HepG2 (cell line): ENCODE measurements around the gene TBKBP1. TPM values are rescaled to one million over a fixed set of nuclear protein-coding genes. Genes with fewer than 3 reads are reported as not detected.

ENCODE experiments used
- ATAC-seq: fragments of 200-7000 bp; cut with Tn5 transposase; 3 replicates; pipeline ENCODE4 v1.9.1; 2020; ENCODE audit warnings: mild to moderate bottlenecking, moderate library complexity
- BruUV-seq: library from RNA; stranded (reverse); fragments of 400-500 nt; replicated peaks from 2 replicates; lab custom pipeline; 2021; lab: Mats Ljungman, UMichigan
- CTCF ChIA-PET: fragments of 300-600 bp; formaldehyde crosslinking; extraction: SDS; loops from one replicate; lab custom pipeline; 2021; ENCODE audit warnings: low total read pairs, inconsistent platforms, low intra/inter-chr PET ratio; lab: Yijun Ruan, JAX
- POLR2A ChIA-PET: fragments of 350-600 bp; sonication (Branson Sonifier 250); formaldehyde crosslinking; loops from one replicate; lab custom pipeline; 2020; ENCODE audit warnings: antibody characterized with exemption, inconsistent platforms; lab: Yijun Ruan, JAX
- DNase-seq: peaks from one replicate; pipeline ENCODE4 v3.0.0-alpha.2; 2015; ENCODE audit warnings: low spot score
- FAIRE-seq: peaks from 3 replicates; lab custom pipeline; 2011; peaks lifted over from hg19 to GRCh38; lab: Jason Lieb, UNC
- H2AFZ ChIP-seq: one replicate; pipeline ENCODE4 v1.6.1; 2011; ENCODE audit warnings: low read length, inconsistent platforms
- H3K27ac ChIP-seq: fragments of 300-600 bp; 3 replicates; pipeline ENCODE4 v1.8.0; 2011; ENCODE audit warnings: mixed run types, mild to moderate bottlenecking, mixed read lengths, low read length, inconsistent platforms; ENCODE audit not compliant: insufficient read depth; ENCODE audit errors: extremely low read length
- H3K27me3 ChIP-seq, 2 experiments: fragments of 200-600 bp in 1 of 2; 2 replicates in 1 of 2; 3 replicates in 1 of 2; pipeline versions ENCODE4 v1.6.0 to v1.8.0; 2011; ENCODE audit warnings: low read length in 2 of 2, mild to moderate bottlenecking in 2 of 2, moderate library complexity in 2 of 2, inconsistent platforms in 1 of 2; ENCODE audit not compliant: insufficient read depth in 2 of 2, control insufficient read depth in 1 of 2
- H3K36me3 ChIP-seq, 2 experiments: fragments of 200-600 bp in 1 of 2; replicated peaks in 1 of 2; 2 replicates in 1 of 2; 3 replicates in 1 of 2; pipeline versions ENCODE4 v1.5.1 to v1.8.0; 2011; ENCODE audit warnings: low read length in 2 of 2, inconsistent platforms in 1 of 2; ENCODE audit not compliant: insufficient read depth in 2 of 2, control insufficient read depth in 1 of 2
- H3K4me1 ChIP-seq: 2 replicates; pipeline ENCODE4 v1.5.1; 2012; ENCODE audit warnings: low read length, inconsistent platforms; ENCODE audit not compliant: insufficient read depth
- H3K4me2 ChIP-seq: 2 replicates; pipeline ENCODE4 v1.6.0; 2011; ENCODE audit warnings: low read depth, low read length, inconsistent platforms
- H3K4me3 ChIP-seq, 3 experiments: fragments of 200-600 bp in 1 of 3; sonication (generic), shearing (Covaris generic) in 1 of 3; replicated peaks in 1 of 3; 2 replicates each; pipeline ENCODE4 v1.5.1; 2011 to 2016; ENCODE audit warnings: low read length in 3 of 3, inconsistent platforms in 2 of 3, low read depth in 2 of 3, mild to moderate bottlenecking in 2 of 3, control low read depth in 1 of 3, mixed read lengths in 1 of 3; ENCODE audit not compliant: insufficient read depth in 1 of 3
- H3K79me2 ChIP-seq: one replicate; pipeline ENCODE4 v1.6.1; 2011; ENCODE audit warnings: low read length, inconsistent platforms; ENCODE audit not compliant: insufficient read depth
- H3K9ac ChIP-seq: 2 replicates; pipeline ENCODE4 v1.6.0; 2011; ENCODE audit warnings: mild to moderate bottlenecking, low read depth, low read length, inconsistent platforms; ENCODE audit not compliant: insufficient read depth
- H3K9me3 ChIP-seq: 2 replicates; pipeline ENCODE4 v1.5.1; 2012; ENCODE audit warnings: mild to moderate bottlenecking, low read length
- H4K20me1 ChIP-seq: 2 replicates; pipeline ENCODE4 v1.6.0; 2011; ENCODE audit warnings: inconsistent platforms, mild to moderate bottlenecking, low read length, moderate library complexity; ENCODE audit not compliant: insufficient read depth
- CHD4 ChIP-seq: fragments of 200-600 bp; sonication (generic); IDR thresholded peaks from 2 replicates; pipeline ENCODE4 v1.7.0; 2017; ENCODE audit warnings: mild to moderate bottlenecking, low read length, borderline replicate concordance
- DMTF1 ChIP-seq: sonication (generic); formaldehyde crosslinking; IDR thresholded peaks from 2 replicates; pipeline ENCODE4 v1.4.0; 2020; ENCODE audit warnings: mild to moderate bottlenecking, missing genetic modification reagents
- EEA1 ChIP-seq: sonication (generic); formaldehyde crosslinking; IDR thresholded peaks from 2 replicates; pipeline ENCODE4 v1.5.1; 2020; ENCODE audit warnings: mild to moderate bottlenecking, missing genetic modification reagents, borderline replicate concordance
- ESRRA ChIP-seq: sonication (generic); formaldehyde crosslinking; IDR thresholded peaks from 2 replicates; pipeline ENCODE4 v1.5.1; 2020; ENCODE audit warnings: mild to moderate bottlenecking, low read depth, missing genetic modification reagents
- NFYB ChIP-seq: sonication (generic); formaldehyde crosslinking; IDR thresholded peaks from 2 replicates; pipeline ENCODE4 v1.4.0; 2020; ENCODE audit warnings: missing genetic modification reagents
- PCBP2 ChIP-seq: fragments of 200-400 bp; formaldehyde crosslinking; optimal IDR thresholded peaks from 2 replicates; pipeline ENCODE3; 2018; ENCODE audit warnings: low read length, low read depth; ENCODE audit not compliant: poor library complexity, severe bottlenecking
- RBM22 ChIP-seq: fragments of 200-400 bp; formaldehyde crosslinking; optimal IDR thresholded peaks from 2 replicates; pipeline ENCODE3; 2017; ENCODE audit warnings: mild to moderate bottlenecking, low read length, moderate library complexity
- ZFP36 ChIP-seq: fragments of 150-350 bp; IDR thresholded peaks from 2 replicates; pipeline ENCODE4 v1.6.1; 2018; ENCODE audit warnings: borderline replicate concordance, low read length, low read depth; ENCODE audit not compliant: partially characterized antibody
- ZNF10 ChIP-seq: sonication (generic); formaldehyde crosslinking; IDR thresholded peaks from 2 replicates; pipeline ENCODE4 v1.4.0; 2020; ENCODE audit warnings: mild to moderate bottlenecking, low read depth, missing genetic modification reagents, borderline replicate concordance
- ZNF891 ChIP-seq: sonication (generic); formaldehyde crosslinking; IDR thresholded peaks from 2 replicates; pipeline ENCODE4 v1.5.0; 2020; ENCODE audit warnings: mild to moderate bottlenecking, missing genetic modification reagents
- ZSCAN9 ChIP-seq: IDR thresholded peaks from 2 replicates; pipeline ENCODE4 v1.6.1; 2016; ENCODE audit warnings: borderline replicate concordance
- WGBS: methylation state at CpG from one replicate; pipeline ENCODE4 v1.1.6; 2017; ENCODE audit warnings: low lambda C conversion rate; 5-methylcytosine and 5-hydroxymethylcytosine counted together
- in situ Hi-C: cut with HindIII; loops from 2 replicates; pipeline ENCODE4 v1.10.0; 2017; ENCODE audit warnings: low pct_unique_long_range_greater_than_20kb; ENCODE audit not compliant: extremely low pct_ligation_motif_present
- intact Hi-C: fragments of 100-400 bp; cut with micrococcal nuclease; formaldehyde crosslinking; loops from one replicate; pipeline ENCODE4 v1.10.0; 2022; ENCODE audit not compliant: unreplicated experiment
- polyA plus RNA-seq, 8 experiments: library from polyadenylated mRNA; depleted of rRNA in 3 of 8; stranded (reverse) in 7 of 8; unstranded in 1 of 8; fragments of >200 nt; fragmentation: Illumina TruSeq in 4 of 8; extraction: Trizol in 4 of 8; gene quantifications; 2 replicates each; pipeline versions ENCODE4 v1.2.1 to v1.2.3, GENCODE V29; 2011 to 2016; ENCODE audit warnings: low read depth in 4 of 8, missing spikeins in 1 of 8, mixed read lengths in 1 of 8; ENCODE audit not compliant: insufficient read depth in 1 of 8
- total RNA-seq, 5 experiments: library from RNA; depleted of rRNA; stranded (reverse); fragments of >200 nt; fragmentation: Illumina TruSeq; extraction: Trizol; gene quantifications; 2 replicates each; pipeline ENCODE4 v1.2.3, GENCODE V29; 2016; ENCODE audit warnings: low read depth in 1 of 5

The TBKBP1 gene
- total and polyA plus RNA-seq, 2 of the 13 experiments (the other 11 are each of a cell fraction or from before 2014, with no cell fraction given): 2.6 to 7.0 TPM

DNA sequence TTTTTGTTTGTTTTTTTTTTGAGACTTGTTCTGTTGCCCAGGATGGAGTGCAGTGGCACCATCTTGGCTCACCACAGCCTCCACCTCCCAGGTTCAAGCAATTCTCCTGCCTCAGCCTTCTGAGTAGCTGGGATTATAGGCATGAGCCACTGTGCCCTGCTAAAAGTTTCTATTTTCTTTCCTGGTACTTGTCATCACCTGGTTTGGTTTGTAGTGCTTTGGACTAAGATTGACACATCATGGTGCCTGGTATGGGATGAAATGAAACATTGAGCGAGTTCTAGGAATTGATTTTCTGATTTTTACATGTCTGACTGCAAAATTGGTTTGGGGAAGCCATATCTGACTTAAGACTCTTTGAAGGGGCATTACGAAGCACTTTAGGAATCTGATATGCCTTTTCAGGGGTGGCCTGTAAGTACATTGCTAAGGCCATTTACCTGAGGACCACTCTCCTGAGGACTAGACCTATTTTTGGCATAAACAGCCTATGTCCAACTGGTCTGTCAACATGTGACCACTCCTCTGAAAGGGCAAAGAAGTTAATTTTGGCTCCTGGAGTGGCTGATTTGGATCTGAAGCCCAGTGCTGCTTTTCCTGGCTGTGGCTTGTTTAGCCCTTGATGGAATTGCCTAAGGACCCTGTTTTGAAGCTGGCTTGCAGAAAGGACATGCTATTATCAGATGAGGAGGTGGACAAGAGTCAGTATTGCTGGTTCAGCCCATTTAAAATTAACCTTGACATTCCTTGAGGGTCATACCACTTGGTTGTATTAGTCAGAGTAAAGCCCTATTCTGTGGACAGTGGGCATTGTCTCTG, 18.4 kb upstream of the TBKBP1 start:
- intact Hi-C loops: no loop called here
- TF ChIP-seq RBM22 (peak; percentile 66), ZNF891 (no peak)
- FAIRE-seq (no peak), DNase-seq (no peak), ATAC-seq (no peak)
- no peaks in the 10 kb centered on the region for H3K4me1 ChIP-seq
- ChIA-PET CTCF (no interaction called here), POLR2A (no interaction called here)
- H3K27ac ChIP-seq: no peak overlapping the region
- no peak overlapping the region for H3K9ac ChIP-seq
- no peak overlapping the region for H3K4me2 ChIP-seq
- no peak overlapping the region for H2AFZ ChIP-seq
- no peaks in the 10 kb centered on the region; the same call in 1 of the 2 replicates for H4K20me1 ChIP-seq
- H3K27me3 ChIP-seq: no peaks in the 10 kb centered on the region
- in situ Hi-C loops: no loop called here
- no peaks in the 10 kb centered on the region for H3K9me3 ChIP-seq
- H3K79me2 ChIP-seq: no peaks in the 10 kb centered on the region
- no peak overlapping the region for H3K4me3 ChIP-seq
- H3K36me3 ChIP-seq: peaks cover 53 to 95% of the 10 kb centered on the region in 2 experiments
- 97% methylated on average over 2 of the region's 2 CpGs for whole genome bisulfite sequencing
- TSS peak; percentile 17 for BruUV-seq

DNA sequence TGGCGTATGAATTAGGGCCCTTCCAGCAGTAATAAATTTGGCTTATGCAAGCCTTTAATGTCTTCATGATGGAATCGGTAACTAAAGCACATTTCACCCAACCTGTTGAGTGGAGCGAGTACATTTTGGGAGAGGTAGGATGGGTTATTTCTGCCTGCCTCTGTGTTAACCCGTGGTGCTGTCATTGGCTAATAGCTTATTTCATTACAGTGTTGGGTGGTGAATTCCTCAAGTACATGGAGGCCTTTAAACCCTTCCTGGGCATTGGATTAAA, 17.8 kb upstream of the TBKBP1 start:
- H3K9ac ChIP-seq: no peak overlapping the region
- no peak overlapping the region for H3K4me3 ChIP-seq
- ATAC-seq: no peak
- H3K27ac ChIP-seq: no peak overlapping the region
- 98% methylated on average over 4 of the region's 4 CpGs for WGBS
- no peaks in the 10 kb centered on the region for H3K27me3 ChIP-seq
- no TSS peak for BruUV-seq
- no peaks in the 10 kb centered on the region; the same call in 1 of the 2 replicates for H4K20me1 ChIP-seq
- TF ChIP-seq CHD4 (no peak), NFYB (CRISPR knock-in tag) (no peak), ZSCAN9 (CRISPR knock-in tag) (no peak), ZFP36 (no peak), PCBP2 (no peak), ZNF10 (no peak), EEA1 (CRISPR knock-in tag) (no peak), ESRRA (CRISPR knock-in tag) (no peak), DMTF1 (CRISPR knock-in tag) (no peak)
- no peaks in the 10 kb centered on the region for H3K4me1 ChIP-seq
- H3K9me3 ChIP-seq: no peaks in the 10 kb centered on the region
- H2AFZ ChIP-seq: no peak overlapping the region
- peaks cover 57 to 94% of the 10 kb centered on the region in 2 experiments for H3K36me3 ChIP-seq
- FAIRE-seq: no peak
- in situ Hi-C loops: no loop called here
- no peak for DNase-seq
- CTCF ChIA-PET: no interaction called here
- H3K79me2 ChIP-seq: no peaks in the 10 kb centered on the region
- H3K4me2 ChIP-seq: no peak overlapping the region
- POLR2A ChIA-PET: interaction anchor here (0.8 to 1.3 kb wide), 2 partner anchors 17 to 23 kb away, joined by 3 read pairs; no protein-coding TSS in a partner anchor
- intact Hi-C loops: no loop called here
